ENCODE measurements around the gene SLC17A9. TPM values are rescaled to one million over a fixed set of nuclear protein-coding genes. Genes with fewer than 3 reads are reported as not detected.

Gene SLC17A9
- polyA plus RNA-seq, 3 donors: 0.81 to 31.3 (median 0.82) TPM

- H3K4me2 ChIP-seq (replicated peaks; ENCODE audit: extremely low read depth, low read length, poor library complexity, severe bottlenecking): no peak overlapping the region
- peaks cover 23 to 47% of the 10 kb centered on the region in 2 donors for H3K36me3 Mint-ChIP-seq
- peaks cover 0 to 16% of the 10 kb centered on the region in 2 donors for H3K27me3 ChIP-seq (ENCODE audit: control insufficient read depth in 2 of 2, insufficient read depth in 2 of 2, low read length in 2 of 2)
- H3K27ac ChIP-seq (ENCODE audit: low read depth in 1 of 2, low read length in 2 of 2): no peak overlapping the region
- no peaks in the 10 kb centered on the region for H3K4me1 ChIP-seq (ENCODE audit: control insufficient read depth in 1 of 2, insufficient read depth in 2 of 2, low read length in 2 of 2)
- TF ChIP-seq CTCF (IDR thresholded peaks at IDR 0.05): no peak
- DNase-seq: no peak
- no peaks in the 10 kb centered on the region for H4K20me1 ChIP-seq (ENCODE audit: insufficient read depth, low read length)
- no peaks in the 10 kb centered on the region for H3K9me3 Mint-ChIP-seq
- no peak overlapping the region for H3K4me3 ChIP-seq (replicated peaks in 1 of 3; ENCODE audit: low read depth in 2 of 3, low read length in 3 of 3)
- H3K27ac Mint-ChIP-seq: no peak overlapping the region
- H3K79me2 ChIP-seq (ENCODE audit: insufficient read depth, low read length): no peaks in the 10 kb centered on the region
- intact Hi-C loops (cut with micrococcal nuclease): no loop called here
- peaks cover 16 to 21% (median 18%) of the 10 kb centered on the region in 3 donors for H3K27me3 Mint-ChIP-seq (ENCODE audit: low read depth in 3 of 3)
- no peak overlapping the region for H3K9ac ChIP-seq (ENCODE audit: insufficient read depth, low read length, poor library complexity, severe bottlenecking)
- H3K36me3 ChIP-seq (replicated peaks in 1 of 2; ENCODE audit: control insufficient read depth in 1 of 2, insufficient read depth in 2 of 2, low read length in 2 of 2): peaks cover 16 to 35% of the 10 kb centered on the region in 2 donors
- H2AFZ ChIP-seq (ENCODE audit: insufficient read depth, low read depth, low read length, poor library complexity, severe bottlenecking): no peak overlapping the region
- no peaks in the 10 kb centered on the region for H3K9me3 ChIP-seq (replicated peaks in 1 of 2; ENCODE audit: control insufficient read depth in 1 of 2, insufficient read depth in 1 of 2, low read length in 2 of 2)
- peaks cover 5% of the 10 kb centered on the region for H3K4me1 Mint-ChIP-seq
- WGBS (ENCODE audit: insufficient coverage): 94% methylated on average over 24 of the region's 27 CpGs
- no peak overlapping the region for H3K4me3 Mint-ChIP-seq
Measured at GRCh38 chr20:62966212-62967148, 14.0 kb downstream of the SLC17A9 start.

- H2AFZ ChIP-seq (ENCODE audit: insufficient read depth, low read depth, low read length, poor library complexity, severe bottlenecking): no peak overlapping the region
- no peak for TF ChIP-seq CTCF (IDR thresholded peaks at IDR 0.05)
- no peaks in the 10 kb centered on the region for H3K79me2 ChIP-seq (ENCODE audit: insufficient read depth, low read length)
- peaks cover 0 to 16% of the 10 kb centered on the region in 2 donors for H3K27me3 ChIP-seq (ENCODE audit: control insufficient read depth in 2 of 2, insufficient read depth in 2 of 2, low read length in 2 of 2)
- no peaks in the 10 kb centered on the region for H3K4me1 ChIP-seq (ENCODE audit: control insufficient read depth in 1 of 2, insufficient read depth in 2 of 2, low read length in 2 of 2)
- Mint-ChIP-seq H3K27me3 (ENCODE audit: low read depth in 3 of 3) (peaks cover 19 to 28% (median 25%) of the 10 kb centered on the region in 3 donors), H3K4me1 (peaks cover 8% of the 10 kb centered on the region), H3K4me3 (no peak overlapping the region), H3K36me3 (peaks cover 20 to 41% of the 10 kb centered on the region in 2 donors), H3K9me3 (peaks cover 0 to under 1% (median 0%) of the 10 kb centered on the region in 7 donors), H3K27ac (no peak overlapping the region)
- no peak overlapping the region for H3K4me2 ChIP-seq (replicated peaks; ENCODE audit: extremely low read depth, low read length, poor library complexity, severe bottlenecking)
- peaks cover 15 to 31% of the 10 kb centered on the region in 2 donors for H3K36me3 ChIP-seq (replicated peaks in 1 of 2; ENCODE audit: control insufficient read depth in 1 of 2, insufficient read depth in 2 of 2, low read length in 2 of 2)
- no peaks in the 10 kb centered on the region for H3K9me3 ChIP-seq (replicated peaks in 1 of 2; ENCODE audit: control insufficient read depth in 1 of 2, insufficient read depth in 1 of 2, low read length in 2 of 2)
- no peak overlapping the region for H3K4me3 ChIP-seq (replicated peaks in 1 of 3; ENCODE audit: low read depth in 2 of 3, low read length in 3 of 3)
- H3K27ac ChIP-seq (ENCODE audit: low read depth in 1 of 2, low read length in 2 of 2): no peak overlapping the region
- H3K9ac ChIP-seq (ENCODE audit: insufficient read depth, low read length, poor library complexity, severe bottlenecking): no peak overlapping the region
- DNase-seq: no peak
- H4K20me1 ChIP-seq (ENCODE audit: insufficient read depth, low read length): no peaks in the 10 kb centered on the region
- intact Hi-C loops (cut with micrococcal nuclease): no loop called here
- WGBS (ENCODE audit: insufficient coverage): 93% methylated on average over 6 of the region's 6 CpGs
Measured at GRCh38 chr20:62967149-62967501, 14.6 kb downstream of the SLC17A9 start.
